GM18498 (cell line): ENCODE measurements around the gene KRTAP9-4.
"Not testable (repeated sequence)": the region's sequence is repeated elsewhere in the genome, so short reads cannot be mapped to it uniquely, and the experiment has no call there.

Experiments used
- ATAC-seq: cut with Tn5 transposase; IDR thresholded peaks from one replicate; pipeline ENCODE4 v1.9.1; 2021; ENCODE audit warnings: mild to moderate bottlenecking, moderate library complexity; ENCODE audit not compliant: unreplicated experiment

KRTAP9-4 gene

DNA sequence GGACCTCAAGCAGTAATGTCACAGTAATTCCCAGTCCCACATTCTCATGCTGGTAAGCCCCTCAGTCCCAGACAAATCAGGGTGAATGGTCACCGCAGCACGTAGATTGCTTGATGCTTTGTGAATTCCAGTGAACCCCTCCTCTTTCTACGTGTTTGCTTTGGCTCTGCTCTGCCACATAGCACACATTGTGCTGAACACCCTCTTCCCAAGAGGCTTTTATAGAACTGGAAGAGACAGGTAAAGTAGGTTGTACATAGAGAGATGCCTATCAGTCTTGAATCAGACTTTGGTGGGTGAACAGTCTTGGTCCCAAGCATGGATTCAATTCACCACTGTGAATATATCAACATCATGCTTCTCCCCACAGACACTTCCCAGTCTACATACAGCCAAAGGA, 15.1 kb downstream of the KRTAP9-4 start:
- no peak for ATAC-seq

DNA sequence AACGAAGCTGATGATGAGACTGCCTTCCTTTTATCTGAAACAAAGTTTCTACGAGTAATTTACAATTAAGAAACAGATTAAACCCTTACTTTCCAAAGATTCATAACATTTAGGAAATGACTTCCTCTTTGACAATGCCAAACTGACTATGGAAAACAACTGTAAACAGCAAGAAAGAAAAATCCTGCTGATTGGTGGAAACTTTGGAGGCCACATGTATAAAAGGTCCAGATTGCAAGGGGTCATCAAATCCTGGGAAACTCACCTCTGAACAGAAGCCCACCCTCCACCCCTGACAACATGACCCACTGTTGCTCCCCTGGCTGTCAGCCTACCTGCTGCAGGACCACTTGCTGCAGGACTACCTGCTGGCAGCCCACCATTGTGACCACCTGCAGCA, 15.6 kb downstream of the KRTAP9-4 start, which contains the start of gene KRTAP9-6:
Gene KRTAP9-6 (plus strand): TSS at position 301 of the 400 bp plus-strand sequence. CDS start 0 bp downstream, at position 301.
- ATAC-seq, result no peak

DNA sequence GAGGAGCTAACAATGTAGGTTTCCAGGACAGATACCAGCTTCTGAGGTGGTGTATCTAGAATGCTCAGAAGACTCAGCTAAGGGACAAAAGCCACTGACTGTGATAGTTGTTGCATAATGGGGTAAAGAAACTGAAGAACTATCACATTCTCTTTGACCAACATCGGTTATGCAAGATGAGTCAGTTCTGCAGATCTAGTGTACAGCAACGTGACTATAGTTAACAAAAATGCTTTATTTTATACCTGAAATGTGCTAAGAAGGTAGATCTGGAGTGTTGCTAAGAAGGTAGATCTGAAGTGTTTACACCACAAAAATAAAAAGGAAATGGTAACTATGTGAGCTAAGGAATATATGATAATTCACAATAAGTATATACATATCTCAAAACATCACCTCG, 18.2 kb downstream of the KRTAP9-4 start:
- no peak for ATAC-seq

DNA sequence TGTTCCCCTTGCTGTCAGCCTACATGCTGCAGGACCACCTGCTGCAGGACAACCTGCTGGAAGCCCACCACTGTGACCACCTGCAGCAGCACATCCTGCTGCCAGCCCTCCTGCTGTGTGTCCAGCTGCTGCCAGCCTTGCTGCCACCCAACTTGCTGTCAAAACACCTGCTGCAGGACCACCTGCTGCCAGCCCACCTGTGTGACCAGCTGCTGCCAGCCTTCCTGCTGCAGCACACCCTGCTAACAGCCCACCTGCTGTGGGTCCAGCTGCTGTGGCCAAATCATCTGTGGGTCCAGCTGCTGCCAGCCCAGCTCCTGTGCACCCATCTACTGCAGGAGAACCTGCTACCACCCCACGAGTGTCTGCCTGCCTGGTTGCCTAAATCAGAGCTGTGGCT, 21.8 kb downstream of the KRTAP9-4 start:
- not testable (repeated sequence) for ATAC-seq

DNA sequence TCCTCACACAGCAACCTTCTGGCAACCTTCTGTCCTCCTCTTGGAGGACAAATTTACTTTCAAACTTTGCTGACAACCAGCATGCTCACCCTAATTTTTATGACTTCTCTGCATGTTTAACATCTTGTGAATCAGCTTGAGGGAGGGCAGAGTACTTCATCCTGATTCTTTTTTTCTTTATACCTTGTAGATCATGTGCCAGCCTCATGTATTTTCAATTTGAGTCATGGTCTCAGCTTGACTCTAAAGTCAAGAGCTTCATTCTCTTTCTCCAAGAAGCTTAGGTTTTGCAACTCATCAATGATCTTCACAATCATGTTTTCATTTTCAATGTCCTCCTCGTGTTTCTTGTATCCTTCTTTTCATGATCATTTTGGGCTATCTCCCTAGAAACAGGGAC, 22.4 kb downstream of the KRTAP9-4 start:
- ATAC-seq, result no peak

DNA sequence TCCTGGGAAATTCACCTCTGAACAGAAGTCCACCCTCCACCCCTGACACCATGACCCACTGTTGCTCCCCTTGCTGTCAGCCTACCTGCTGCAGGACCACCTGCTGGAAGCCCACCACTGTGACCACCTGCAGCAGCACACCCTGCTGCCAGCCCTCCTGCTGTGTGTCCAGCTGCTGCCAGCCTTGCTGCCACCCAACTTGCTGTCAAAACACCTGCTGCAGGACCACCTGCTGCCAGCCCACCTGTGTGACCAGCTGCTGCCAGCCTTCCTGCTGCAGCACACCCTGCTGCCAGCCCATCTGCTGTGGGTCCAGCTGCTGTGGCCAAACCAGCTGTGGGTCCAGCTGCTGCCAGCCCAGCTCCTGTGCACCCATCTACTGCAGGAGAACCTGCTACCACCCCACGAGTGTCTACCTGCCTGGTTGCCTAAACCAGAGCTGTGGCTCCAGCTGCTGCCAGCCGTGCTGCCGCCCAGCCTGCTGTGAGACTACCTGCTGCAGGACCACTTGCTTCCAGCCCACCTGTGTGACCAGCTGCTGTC, 26.2 kb downstream of the KRTAP9-4 start, which contains the start of gene KRTAP9-7:
Gene KRTAP9-7 (plus strand): TSS at position 51 of the 543 bp plus-strand sequence. CDS start 0 bp downstream, at position 51.
- not testable (repeated sequence) for ATAC-seq

DNA sequence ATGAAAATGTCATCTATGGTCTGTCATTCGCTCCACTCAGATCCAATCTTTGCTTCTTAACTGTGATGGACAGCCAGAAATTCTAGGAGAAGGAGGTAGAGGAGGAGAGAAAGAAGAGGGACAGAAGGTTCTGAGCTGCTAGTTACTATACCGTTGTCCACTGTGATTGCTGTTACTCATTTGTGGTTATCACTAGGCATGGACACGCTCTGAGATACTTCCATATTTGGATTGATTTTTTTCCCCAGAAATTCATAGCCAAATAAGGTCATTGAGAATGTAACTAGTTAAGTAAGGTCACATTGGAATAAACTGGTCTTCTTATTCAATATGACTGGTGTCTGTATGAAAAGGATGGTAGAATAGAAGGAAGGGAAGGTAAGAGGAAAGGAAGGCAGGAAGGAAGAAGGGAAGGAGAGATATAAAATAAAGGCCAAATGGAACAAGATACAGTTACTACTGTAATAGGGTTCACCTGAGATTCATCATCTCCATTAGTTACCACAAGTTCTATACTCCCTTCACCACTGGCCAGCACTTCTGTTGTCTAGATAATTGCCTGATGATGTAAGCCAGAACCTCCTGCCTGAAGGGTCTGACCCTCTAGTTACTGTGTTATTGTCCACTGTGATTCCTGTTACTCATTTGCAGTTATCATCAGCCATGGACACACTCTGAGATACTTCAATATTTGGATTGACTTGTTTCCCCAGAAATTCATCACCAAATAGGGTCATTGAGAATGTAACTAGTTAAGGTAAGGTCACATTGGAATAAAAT, 28.9 kb downstream of the KRTAP9-4 start:
- no peak for ATAC-seq

DNA sequence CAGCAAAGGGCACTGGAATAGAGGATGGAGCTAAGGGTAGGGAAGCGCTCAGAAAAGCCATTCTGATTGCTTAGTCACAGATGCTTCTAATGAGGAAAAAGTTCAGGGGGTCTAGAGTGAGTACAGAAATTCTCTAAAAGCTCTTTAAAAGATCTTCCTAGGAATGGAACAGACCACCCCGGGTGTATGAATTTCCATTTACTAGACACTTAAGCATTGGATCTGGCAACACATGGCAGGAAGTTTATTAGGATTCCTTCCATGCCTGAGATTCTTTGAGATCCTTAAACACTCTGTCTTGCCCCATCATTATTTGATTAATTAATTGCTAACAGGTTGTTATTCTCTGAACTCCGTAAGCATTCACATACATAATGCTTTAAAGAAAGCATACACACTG, 34.6 kb downstream of the KRTAP9-4 start:
- ATAC-seq, result no peak

DNA sequence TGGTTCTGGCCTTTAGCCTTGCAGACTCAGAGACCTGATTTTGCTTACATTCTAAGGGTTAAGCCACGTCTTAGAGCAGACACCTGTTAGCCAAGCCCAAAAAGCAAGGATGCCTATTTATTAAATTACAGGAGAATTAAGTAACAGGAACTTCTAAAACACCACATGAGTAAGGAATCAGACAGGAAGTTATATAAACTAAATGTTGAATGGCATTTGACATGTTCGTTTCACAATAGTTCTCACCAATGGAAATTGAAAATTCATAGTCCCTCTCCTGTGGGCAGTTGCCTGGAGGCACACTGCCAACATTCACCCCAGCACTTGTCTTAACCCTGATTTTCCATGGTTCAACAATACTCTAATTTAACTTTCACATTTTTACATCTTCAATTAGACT, 35.1 kb downstream of the KRTAP9-4 start:
- ATAC-seq, result no peak

DNA sequence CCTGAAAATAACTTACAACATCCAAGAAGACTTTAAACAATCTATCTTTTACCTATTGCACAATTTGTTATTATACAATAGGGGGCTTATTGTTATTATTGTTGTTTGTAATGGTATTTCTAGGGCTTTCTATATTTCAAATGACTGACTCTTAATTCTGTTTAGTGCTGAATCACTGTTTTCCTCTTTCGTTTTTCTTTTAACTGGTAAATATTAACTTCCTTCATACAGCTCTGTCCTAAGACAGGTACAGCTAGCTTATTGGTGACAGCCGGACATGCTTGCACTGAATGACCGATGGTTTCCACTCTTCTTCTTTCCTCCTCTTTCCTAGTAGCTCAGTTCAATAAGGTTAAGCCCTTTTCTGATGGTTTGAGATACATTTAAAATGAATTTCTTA, 37.6 kb downstream of the KRTAP9-4 start:
- no peak for ATAC-seq

DNA sequence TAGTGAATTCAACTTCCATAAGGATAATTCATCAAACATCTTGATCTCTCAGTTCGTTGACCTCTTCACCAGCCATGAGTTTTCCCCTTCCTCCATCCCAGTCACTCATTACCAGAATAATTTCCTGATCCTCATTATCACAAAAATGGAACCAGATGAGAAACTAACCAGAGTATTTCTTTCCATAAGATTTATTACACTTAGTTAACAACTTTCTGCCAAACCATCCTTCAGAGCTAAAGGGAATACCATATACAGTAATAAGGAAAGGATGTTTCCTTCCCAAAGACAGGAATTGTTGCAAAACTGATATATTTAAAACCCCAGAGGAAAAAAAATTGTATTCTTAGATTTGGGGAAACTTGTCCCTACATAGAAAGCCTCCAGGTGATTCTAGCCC, 44.5 kb downstream of the KRTAP9-4 start:
- ATAC-seq, result no peak

DNA sequence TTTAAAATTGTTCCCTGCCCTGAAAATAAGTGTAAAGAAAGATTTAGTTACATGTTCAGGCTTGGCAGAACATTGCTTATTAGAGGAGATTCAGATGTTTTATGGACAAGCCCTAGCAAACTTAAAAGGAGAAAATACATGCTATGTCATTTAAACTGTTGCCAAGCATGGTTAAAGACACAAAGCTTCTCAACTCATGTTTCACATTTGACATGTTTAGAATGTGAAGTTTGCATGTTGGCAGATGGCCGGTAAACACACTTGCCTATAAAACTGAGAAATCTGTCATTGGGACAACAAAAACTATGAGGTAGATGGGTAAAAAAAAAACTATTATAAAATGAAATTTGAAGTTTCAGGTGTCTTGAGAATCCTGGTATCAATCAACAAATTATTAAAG, 47.4 kb downstream of the KRTAP9-4 start:
- no peak for ATAC-seq

DNA sequence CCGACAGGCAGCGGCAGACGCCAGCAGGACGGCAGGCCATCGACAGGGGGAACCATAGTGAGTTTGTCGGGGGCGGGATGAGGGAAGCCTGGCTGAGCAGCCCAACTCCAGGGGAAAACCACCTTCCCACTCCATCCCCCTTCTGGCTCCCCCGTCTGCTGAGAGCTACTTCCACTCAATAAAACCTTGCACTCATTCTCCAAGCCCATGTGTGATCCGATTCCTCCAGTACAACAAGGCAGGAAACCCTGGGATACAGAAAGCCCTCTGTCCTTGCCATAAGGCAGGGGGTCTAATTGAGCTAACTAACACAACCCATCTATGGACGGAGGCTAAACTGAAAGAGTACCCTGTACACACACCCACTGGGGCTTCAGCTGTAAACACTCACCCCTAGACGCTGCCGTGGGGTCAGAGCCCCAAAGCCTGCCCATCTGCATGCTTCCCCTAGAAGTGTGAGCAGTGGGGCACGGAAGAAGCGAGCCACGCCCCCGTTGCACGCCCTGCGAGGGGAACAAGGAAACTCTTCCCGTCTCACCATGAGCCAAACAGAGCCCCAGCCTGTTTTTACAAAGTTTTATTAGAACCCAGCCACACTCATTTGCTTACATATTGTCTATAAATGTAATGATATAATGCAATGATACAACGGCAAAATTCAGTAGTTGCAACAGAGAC, 49.1 kb downstream of the KRTAP9-4 start:
- ATAC-seq, result no peak
